Fibroblast of skin of right quadriceps (primary cell): ENCODE results near the gene RUNX1.

Experiments
- DNase-seq: peaks from one replicate; pipeline ENCODE4 v3.0.0-alpha.2; 2013

Gene RUNX1

GRCh38 chr21:35048706-35049617 lies at the start of gene RUNX1:
TSS of gene RUNX1 (minus strand) at chr21:35049302.
- peak; percentile 90 for DNase-seq

- no peak for DNase-seq
Observed at GRCh38 chr21:35097525-35097924, 48.4 kb upstream of the RUNX1 start.

GRCh38 chr21:35096959-35097358 lies 47.9 kb upstream of the RUNX1 start:
- no peak for DNase-seq

GRCh38 chr21:35095859-35096291 lies 46.8 kb upstream of the RUNX1 start:
- peak; percentile 57 for DNase-seq

GRCh38 chr21:35093514-35093913 lies 44.4 kb upstream of the RUNX1 start:
- no peak for DNase-seq

GRCh38 chr21:35091496-35091895 lies 42.4 kb upstream of the RUNX1 start:
- no peak for DNase-seq

GRCh38 chr21:35090403-35090802 lies 41.3 kb upstream of the RUNX1 start:
- no peak for DNase-seq

- DNase-seq, result peak; percentile 55
Observed at GRCh38 chr21:35088319-35088771, 39.2 kb upstream of the RUNX1 start.

GRCh38 chr21:35086357-35086756 lies 37.3 kb upstream of the RUNX1 start:
- peak; percentile 52 for DNase-seq

- peak; percentile 97 for DNase-seq
Observed at GRCh38 chr21:35084869-35085268, 35.8 kb upstream of the RUNX1 start.

GRCh38 chr21:35083246-35083645 lies 34.1 kb upstream of the RUNX1 start:
- no peak for DNase-seq

- peak; percentile 78 for DNase-seq
Observed at GRCh38 chr21:35081861-35082260, 32.8 kb upstream of the RUNX1 start.

- DNase-seq, result no peak
Observed at GRCh38 chr21:35079181-35079580, 30.1 kb upstream of the RUNX1 start.

GRCh38 chr21:35077975-35078374 lies 28.9 kb upstream of the RUNX1 start:
- DNase-seq, result peak; percentile 38

- no peak for DNase-seq
Observed at GRCh38 chr21:35077466-35077865, 28.4 kb upstream of the RUNX1 start.

GRCh38 chr21:35075546-35075945 lies 26.4 kb upstream of the RUNX1 start:
- DNase-seq, result peak; percentile 76

GRCh38 chr21:35072960-35073359 lies 23.9 kb upstream of the RUNX1 start:
- DNase-seq, result no peak

- DNase-seq, result no peak
Observed at GRCh38 chr21:35072557-35072956, 23.5 kb upstream of the RUNX1 start.

GRCh38 chr21:35071347-35071746 lies 22.2 kb upstream of the RUNX1 start:
- DNase-seq, result no peak

- no peak for DNase-seq
Observed at GRCh38 chr21:35070436-35070835, 21.3 kb upstream of the RUNX1 start.

GRCh38 chr21:35066824-35067223 lies 17.7 kb upstream of the RUNX1 start:
- no peak for DNase-seq

- DNase-seq, result no peak
Observed at GRCh38 chr21:35063428-35064172, 14.5 kb upstream of the RUNX1 start.

GRCh38 chr21:35062016-35062415 lies 12.9 kb upstream of the RUNX1 start:
- DNase-seq, result no peak

GRCh38 chr21:35059742-35060141 lies 10.6 kb upstream of the RUNX1 start:
- peak; percentile 69 for DNase-seq
